Mesothelial cell of epicardium (in vitro differentiated cells): ENCODE results near the gene CCL14. TPM values are rescaled to one million over a fixed set of nuclear protein-coding genes. Genes with fewer than 3 reads are reported as not detected.

Source experiments
- DNase-seq, 2 experiments: peaks; one replicate each; pipeline ENCODE4 v3.0.0; 2021; ENCODE audit warnings: low spot score in 2 of 2; ENCODE audit not compliant: unreplicated experiment in 2 of 2
- H3K27ac Mint-ChIP-seq: 2 replicates; pipeline ENCODE4 v1.8.0; 2021; ENCODE audit warnings: mixed read lengths
- H3K27me3 Mint-ChIP-seq: 2 replicates; pipeline ENCODE4 v1.8.0; 2021; ENCODE audit warnings: low read depth, mixed read lengths
- H3K36me3 Mint-ChIP-seq: 2 replicates; pipeline ENCODE4 v1.8.0; 2021; ENCODE audit warnings: mixed read lengths
- H3K4me1 Mint-ChIP-seq: 2 replicates; pipeline ENCODE4 v1.8.0; 2021; ENCODE audit warnings: mixed read lengths
- H3K4me3 Mint-ChIP-seq: 2 replicates; pipeline ENCODE4 v1.8.0; 2021; ENCODE audit warnings: mild to moderate bottlenecking, moderate library complexity, mixed read lengths
- H3K9me3 Mint-ChIP-seq: 2 replicates; pipeline ENCODE4 v1.8.0; 2021; ENCODE audit warnings: mixed read lengths
- CTCF ChIP-seq: fragments of 200-600 bp; sonication (generic); IDR thresholded peaks from one replicate; pipeline ENCODE4 v1.5.0; 2021; ENCODE audit warnings: antibody characterized with exemption; ENCODE audit not compliant: unreplicated experiment
- total RNA-seq: library from RNA; stranded (reverse); gene quantifications from 3 replicates; pipeline ENCODE4 v1.2.1, GENCODE V29; 2021

The CCL14 gene
- total RNA-seq, 1 donor from 2014 or later, result not detected

- DNase-seq, result no peak
- H3K27ac Mint-ChIP-seq, result no peak overlapping the region
- no peak overlapping the region for H3K4me3 Mint-ChIP-seq
- peaks cover 41% of the 10 kb centered on the region for H3K27me3 Mint-ChIP-seq
- no peak for TF ChIP-seq CTCF
- no peaks in the 10 kb centered on the region for H3K36me3 Mint-ChIP-seq
- H3K4me1 Mint-ChIP-seq, result no peaks in the 10 kb centered on the region
- peaks cover 10% of the 10 kb centered on the region for H3K9me3 Mint-ChIP-seq
Observed at GRCh38 chr17:35988164-35988563, 1.6 kb upstream of the CCL14 start.

GRCh38 chr17:35984140-35984539 is 2.4 kb downstream of the CCL14 start:
- Mint-ChIP-seq H3K27ac (no peak overlapping the region), H3K9me3 (peaks cover 6% of the 10 kb centered on the region), H3K36me3 (no peaks in the 10 kb centered on the region), H3K27me3 (peaks cover 47% of the 10 kb centered on the region), H3K4me3 (no peak overlapping the region), H3K4me1 (no peaks in the 10 kb centered on the region)
- no peak for TF ChIP-seq CTCF
- DNase-seq, result no peak

GRCh38 chr17:35982409-35983191 is 3.9 kb downstream of the CCL14 start:
- Mint-ChIP-seq H3K27ac (no peak overlapping the region), H3K4me1 (no peaks in the 10 kb centered on the region), H3K4me3 (no peak overlapping the region), H3K36me3 (no peaks in the 10 kb centered on the region), H3K9me3 (no peaks in the 10 kb centered on the region), H3K27me3 (peaks cover 54% of the 10 kb centered on the region)
- no peak for TF ChIP-seq CTCF
- DNase-seq, result peak in 1 of 2 experiments; percentile 19

GRCh38 chr17:35981908-35982330 is 4.6 kb downstream of the CCL14 start:
- no peaks in the 10 kb centered on the region for H3K36me3 Mint-ChIP-seq
- no peak overlapping the region for H3K4me3 Mint-ChIP-seq
- H3K9me3 Mint-ChIP-seq, result no peaks in the 10 kb centered on the region
- H3K4me1 Mint-ChIP-seq, result no peaks in the 10 kb centered on the region
- TF ChIP-seq CTCF, result no peak
- peak in 1 of 2 experiments; percentile 38 for DNase-seq
- peaks cover 52% of the 10 kb centered on the region for H3K27me3 Mint-ChIP-seq
- no peak overlapping the region for H3K27ac Mint-ChIP-seq

GRCh38 chr17:35981246-35981645 is 5.3 kb downstream of the CCL14 start, which contains the start of gene CCL16:
CCL16 (minus strand) TSS chr17:35981497; CDS start chr17:35981420, 77 bp downstream.
- H3K27me3 Mint-ChIP-seq, result peaks cover 50% of the 10 kb centered on the region
- no peaks in the 10 kb centered on the region for H3K9me3 Mint-ChIP-seq
- no peak within 1 kb of the TSS for H3K4me3 Mint-ChIP-seq
- no peak for TF ChIP-seq CTCF
- H3K4me1 Mint-ChIP-seq, result no peaks in the 10 kb centered on the region
- DNase-seq, result peak in 1 of 2 experiments; percentile 13
- no peaks in the 10 kb centered on the region for H3K36me3 Mint-ChIP-seq
- H3K27ac Mint-ChIP-seq, result no peak within 1 kb of the TSS
